Breast epithelium (tissue), 3 donors: Measurements from ENCODE around the gene MGP. TPM values are rescaled to one million over a fixed set of nuclear protein-coding genes. Genes with fewer than 3 reads are reported as not detected.

Experiments used
- total RNA-seq, 3 donors: library from RNA; depleted of rRNA; stranded (reverse); fragments of >200 nt; gene quantifications; one replicate each; pipeline ENCODE4 v1.1.0, GENCODE V29; 2016

MGP gene
- total RNA-seq, 3 donors from 2014 or later, result 330 to 5,040 (median 1,381) TPM

Other genes starting within 250 kb of the MGP start
- 1 to 10 TPM in 1 of 3 donors, not detected in 2; 1.3 TPM for gene GUCY2C, start 189.3 kb downstream of the MGP start, total RNA-seq
- gene WBP11, start 82.4 kb downstream of the MGP start, total RNA-seq, result 10 to 100 TPM; 20.3 to 22.8 (median 22.1) TPM
- 1 to 10 TPM; 1.4 to 2.3 (median 1.6) TPM for gene C12orf60, start 82.2 kb downstream of the MGP start, total RNA-seq
- under 1 TPM in 2 of 3 donors, not detected in 1; 0.33 to 0.59 TPM for gene SMCO3, start 71.7 kb downstream of the MGP start, total RNA-seq
- gene ART4, start 42.3 kb downstream of the MGP start, total RNA-seq, result 1 to 10 TPM in 2 of 3 donors, under 1 TPM in 1; 0.48 to 1.6 (median 1.0) TPM
- gene ERP27, start 52.7 kb upstream of the MGP start, total RNA-seq, result 1 to 10 TPM in 2 of 3 donors, under 1 TPM in 1; 0.96 to 8.5 (median 7.8) TPM
- gene ARHGDIB, start 75.7 kb upstream of the MGP start, total RNA-seq, result 100 to 1,000 TPM; 159 to 222 (median 168) TPM
- gene PDE6H, start 87.2 kb upstream of the MGP start, total RNA-seq, result not detected